NCI-H524 treated with DMSO at 0.1 percent for 48 hours (cell line): ENCODE data around the gene CLSTN1.

Source experiments
- DNase-seq: peaks from one replicate; lab custom pipeline; 2025; lab: John Stamatoyannopoulos, UW

The CLSTN1 gene

DNA sequence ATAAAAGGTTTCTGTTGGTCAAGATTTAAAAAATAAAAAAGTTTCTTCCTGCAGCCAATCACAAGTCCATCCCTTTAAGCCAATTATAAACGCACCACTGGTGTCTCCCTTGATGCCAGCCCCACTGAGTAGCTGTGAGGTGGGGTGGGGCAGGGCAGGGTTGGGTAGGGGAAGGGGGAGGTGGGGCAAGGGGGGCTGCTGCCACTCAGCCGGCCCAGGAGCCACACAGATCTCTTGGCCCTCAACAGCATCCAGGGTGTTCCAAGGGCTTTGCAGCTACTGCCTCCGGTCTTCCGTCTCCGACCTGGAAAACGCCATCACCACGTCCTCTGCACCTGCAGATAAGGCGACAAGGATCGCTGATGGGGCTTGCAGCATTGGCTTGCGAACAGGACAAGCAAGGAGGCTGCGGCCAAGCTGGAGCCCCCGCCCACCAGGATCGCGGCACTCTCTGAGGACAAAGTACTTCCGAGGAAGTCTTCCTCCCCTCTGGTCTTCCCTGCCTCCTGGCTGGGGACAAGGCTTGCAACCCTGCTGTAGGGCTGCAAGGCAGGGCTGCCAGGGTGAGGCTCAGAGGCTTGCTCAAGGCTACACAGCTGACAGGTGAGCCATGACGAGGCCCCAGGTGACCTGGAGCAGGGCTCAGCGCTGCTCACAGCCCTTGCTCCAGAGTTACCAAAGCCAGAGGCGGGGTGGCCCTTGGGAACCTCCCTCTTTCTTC is 26.8 kb upstream of the CLSTN1 start:
- DNase-seq: no peak

DNA sequence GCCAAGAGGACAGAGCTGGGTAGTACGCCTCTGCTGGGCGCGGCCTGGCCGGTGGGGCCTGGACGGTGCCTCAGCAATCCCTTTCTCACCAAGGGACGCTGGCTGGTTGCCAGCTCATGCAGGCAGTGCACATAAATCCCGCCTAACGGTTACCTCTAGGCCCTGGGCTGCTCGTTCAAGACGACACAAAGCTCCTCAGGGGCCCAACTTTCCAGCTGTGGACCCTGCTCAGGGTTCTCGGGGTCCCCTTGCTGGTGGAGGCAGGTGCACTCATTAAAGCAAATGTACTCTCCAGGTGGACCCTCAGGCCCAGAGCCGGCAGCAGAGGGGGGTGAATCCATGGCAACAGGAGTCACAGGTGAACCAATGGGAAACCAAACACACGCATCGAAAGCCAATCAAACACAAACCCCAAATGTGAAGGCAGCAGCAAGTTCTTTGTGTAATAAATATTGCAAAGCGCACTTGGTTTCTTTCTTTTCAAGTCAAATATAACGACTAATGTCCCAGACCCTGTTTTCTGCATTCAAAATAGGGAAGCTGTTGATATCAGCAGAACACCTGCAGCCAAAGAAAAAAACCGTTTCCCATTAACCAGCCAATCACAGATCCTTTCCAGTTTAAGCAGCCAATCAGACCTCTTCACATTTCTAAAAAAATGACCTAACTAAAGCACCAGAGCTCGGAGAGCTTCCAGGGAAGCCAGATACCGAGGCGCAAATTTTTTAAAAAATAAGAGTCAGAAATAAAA is 26.1 kb upstream of the CLSTN1 start:
- DNase-seq: no peak

DNA sequence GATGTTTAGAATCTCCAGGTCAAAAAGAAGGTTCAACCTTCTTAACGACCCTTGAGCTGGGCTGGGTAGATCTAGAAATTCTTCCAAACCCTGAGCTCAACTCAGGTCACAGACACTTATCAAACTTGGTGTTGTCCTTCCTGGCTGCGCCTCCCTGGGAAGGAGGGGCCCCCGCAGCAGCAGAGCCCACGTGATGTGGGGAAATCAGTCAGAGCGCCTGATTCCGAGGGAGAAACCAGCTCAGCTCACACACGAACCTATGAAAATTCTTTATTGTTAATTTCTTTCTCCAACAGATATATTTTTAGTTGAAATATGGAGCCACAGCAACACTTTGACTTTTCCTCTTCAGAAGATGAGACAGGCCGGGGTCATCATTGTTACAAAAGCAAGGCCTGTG is 24.3 kb upstream of the CLSTN1 start:
- no peak for DNase-seq

DNA sequence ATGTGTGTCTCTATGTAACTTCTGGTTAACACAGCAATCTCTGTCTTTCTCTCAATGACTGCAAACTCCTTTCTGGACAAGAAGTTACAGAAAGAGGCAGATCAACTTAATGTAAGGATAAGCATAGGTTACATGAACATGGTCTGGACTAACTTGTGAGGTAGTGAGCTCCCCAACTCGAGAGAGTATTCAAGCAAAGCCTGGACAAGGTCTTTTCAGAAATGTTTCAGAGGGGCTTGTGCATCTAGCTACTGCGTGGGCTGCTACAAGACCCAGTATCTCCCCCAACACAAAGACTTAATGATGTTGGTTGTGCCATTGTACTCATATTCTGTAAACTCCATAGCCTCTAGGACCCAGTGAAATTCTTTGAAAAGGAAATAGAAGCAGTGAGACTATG is 23.5 kb upstream of the CLSTN1 start:
- no peak for DNase-seq

DNA sequence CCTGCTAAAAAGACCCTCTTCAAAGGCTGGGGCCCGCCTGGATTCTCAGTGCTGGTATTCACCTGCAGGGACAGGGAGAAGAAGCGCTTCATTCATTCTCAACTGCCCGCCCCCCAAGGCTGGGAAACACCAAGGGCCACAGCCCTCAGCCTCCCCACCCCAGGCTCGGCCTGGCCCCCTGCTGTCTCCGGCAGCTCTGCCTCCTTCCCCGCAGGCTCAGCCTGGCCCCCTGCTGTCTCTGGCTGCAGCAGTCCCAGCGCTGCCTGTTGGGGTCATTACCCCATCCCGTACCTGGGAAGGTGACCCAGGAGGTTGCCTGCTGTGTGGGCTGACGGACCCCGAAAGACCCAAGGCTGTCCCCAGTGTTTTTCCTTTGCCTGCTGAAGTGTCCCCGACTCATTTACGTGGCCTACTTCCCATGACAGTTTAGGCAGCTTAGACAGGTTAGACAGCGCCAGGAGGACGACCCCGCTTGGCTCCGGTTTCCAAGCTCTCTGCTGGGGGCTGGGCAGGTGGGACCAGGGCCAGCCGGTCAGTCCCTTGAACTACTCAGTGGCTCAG is 22.9 kb upstream of the CLSTN1 start:
- DNase-seq: no peak

DNA sequence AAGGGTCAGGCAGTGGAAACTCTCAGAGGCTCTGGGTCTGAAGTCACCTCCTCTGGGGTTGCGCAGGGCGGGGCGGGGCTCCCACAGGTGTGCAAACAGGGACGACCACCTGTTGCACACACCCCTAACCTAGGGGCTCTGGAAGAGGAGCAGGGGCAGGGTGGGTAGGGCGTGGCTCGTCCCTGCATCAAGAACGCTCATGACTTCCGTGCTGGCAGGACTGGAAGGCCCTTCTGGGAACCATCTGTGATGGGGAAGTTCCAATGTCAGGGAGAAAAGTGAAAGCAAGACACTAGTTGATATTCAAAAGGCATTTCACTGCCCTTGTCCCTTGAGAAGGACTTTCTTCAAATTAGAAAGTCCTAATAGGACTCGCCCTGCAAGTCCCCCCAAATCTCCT is 22.1 kb upstream of the CLSTN1 start:
- no peak for DNase-seq

DNA sequence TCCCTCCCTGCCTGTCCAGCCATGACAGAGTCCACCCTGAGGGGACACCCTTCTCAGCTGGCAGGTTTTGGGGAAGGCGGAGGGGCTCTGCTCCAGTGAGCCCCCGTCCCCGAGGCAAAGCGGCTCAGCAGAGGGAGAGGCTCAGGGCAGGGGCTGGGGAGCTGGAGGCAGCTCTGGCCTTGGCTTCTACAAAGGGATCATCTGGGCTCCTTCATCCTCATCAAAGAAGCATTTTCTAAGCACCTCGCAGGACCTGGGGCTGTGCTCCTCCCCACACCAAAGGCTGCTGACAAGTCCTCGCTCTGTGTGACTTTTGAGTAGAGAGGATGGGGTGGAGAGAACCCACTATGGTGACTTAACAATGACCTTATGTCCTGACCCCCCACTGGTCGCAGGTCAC is 21.0 kb upstream of the CLSTN1 start:
- no peak for DNase-seq

DNA sequence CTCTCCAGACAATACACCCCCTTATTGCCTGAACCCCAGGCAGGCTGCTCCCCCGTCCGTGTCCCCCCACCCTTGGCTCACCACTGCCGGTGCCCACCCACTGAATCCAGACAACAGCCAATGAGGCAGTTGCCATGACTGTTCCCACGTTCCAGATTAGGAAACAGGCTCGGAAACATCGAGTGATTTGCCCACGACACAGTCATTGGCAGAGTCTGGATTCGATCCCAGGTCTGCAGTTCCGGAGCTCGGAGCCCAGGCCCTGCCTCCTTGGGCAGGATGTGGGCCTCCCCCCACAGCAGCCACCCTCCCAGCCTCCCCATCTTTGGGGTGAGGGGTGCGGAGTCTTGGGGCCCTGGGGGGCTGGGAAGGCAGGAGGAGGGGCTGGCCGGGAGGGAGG is 20.3 kb upstream of the CLSTN1 start:
- DNase-seq: no peak

DNA sequence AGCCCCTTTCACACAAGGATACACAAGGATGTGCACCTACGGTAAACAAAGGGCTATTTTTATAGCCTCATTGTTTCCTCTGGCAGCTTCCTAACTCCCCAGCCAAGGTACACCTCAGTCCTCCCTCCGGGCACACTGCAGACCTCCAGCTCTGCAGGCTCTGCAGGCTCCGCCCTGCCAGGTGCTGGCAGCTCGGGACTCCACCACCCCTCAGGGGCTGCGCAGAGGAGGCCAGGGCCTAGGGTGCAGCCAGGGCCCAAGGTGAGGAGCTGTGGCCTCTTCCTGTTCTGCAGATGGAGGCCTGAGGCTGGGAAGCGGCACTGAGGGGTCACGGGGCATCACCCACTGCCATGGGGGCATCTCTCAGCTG is 19.8 kb upstream of the CLSTN1 start:
- no peak for DNase-seq

DNA sequence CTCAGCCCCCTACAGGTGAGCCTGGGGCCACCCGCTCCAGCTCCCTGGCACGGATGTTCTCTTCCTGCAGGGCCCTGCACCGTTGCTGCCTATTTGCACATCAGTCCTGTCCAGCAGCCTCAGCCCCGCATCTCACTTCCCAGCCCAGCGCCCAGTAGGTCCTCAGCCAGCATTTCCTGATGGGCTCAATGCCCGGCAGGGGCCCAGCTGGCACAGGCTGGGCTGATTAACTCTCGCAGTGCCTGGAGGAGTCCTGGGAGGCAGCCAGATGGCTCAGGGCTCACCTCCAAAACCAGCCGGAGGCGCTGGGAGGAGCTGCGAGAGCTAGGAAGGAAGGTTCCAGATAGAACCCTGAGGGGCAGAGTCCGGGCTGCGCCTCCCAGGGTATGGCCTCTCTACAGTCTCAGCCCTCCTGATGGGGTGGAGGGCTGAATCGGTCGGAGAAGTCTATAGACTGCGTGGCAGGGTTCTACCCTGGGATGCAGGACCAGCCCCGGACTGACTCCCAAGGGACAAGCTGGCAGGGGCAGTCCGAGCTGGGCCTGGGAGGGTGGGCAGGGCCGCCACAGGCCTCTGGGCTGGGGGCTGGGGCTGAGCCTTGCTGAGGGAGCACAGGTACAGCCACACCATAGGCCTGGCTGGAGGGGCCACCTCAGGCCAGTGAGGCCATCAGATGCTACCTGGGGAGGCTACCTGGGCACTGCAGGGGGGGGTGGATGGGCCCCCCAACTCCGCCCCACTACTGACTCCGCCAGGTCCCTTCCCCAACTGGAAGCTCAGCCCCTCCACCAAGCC is 19.2 kb upstream of the CLSTN1 start:
- no peak for DNase-seq

DNA sequence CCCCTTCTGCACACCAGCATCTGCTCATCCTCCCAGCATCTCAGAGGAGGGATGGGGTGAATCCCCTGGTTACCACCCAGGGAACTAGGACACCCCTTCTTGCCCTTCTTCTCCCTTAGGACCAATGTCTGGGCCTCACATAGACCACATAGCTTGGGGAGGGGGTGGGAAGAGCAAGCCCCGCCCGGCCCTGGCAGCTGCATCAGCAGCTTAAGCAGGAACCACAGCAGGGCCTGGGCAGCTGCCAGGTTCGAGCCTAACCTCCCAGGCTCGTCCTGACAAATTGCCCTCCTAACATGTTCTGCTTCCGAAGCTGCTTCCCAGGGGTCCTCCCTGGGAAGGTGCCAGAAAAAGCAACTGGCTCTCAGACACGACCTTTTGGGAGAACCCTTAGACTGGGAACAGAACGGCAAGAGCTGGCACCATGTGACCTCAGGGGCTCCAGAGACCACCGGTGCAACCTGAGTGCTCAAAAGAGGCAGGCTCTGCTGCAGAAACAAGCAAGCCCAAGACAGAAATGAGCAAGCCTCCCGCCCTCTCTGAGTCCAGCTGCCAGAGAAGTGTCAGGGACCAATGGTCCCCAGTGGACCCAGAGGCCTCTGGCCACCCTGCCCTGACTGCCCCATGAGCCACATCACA is 18.4 kb upstream of the CLSTN1 start:
- DNase-seq: no peak

DNA sequence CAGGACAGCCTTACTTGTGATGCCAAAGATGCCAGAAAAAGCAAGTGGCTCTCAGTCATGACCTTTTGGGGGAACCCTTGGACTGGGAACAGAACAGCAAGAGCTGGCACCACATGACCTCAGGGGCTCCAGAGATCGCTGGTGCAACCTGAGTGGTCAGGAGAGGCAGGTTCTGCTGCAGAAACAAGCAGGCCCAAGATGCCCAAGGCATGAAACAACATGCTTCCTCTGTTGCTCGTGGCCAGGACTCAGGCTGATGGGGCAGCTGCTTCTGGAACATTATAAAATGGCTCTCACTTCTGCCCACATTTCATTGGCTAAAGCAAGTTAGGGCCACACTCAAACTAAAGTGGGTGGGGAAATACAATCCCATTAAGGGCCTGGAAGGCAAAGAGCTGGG is 17.7 kb upstream of the CLSTN1 start:
- DNase-seq: no peak

DNA sequence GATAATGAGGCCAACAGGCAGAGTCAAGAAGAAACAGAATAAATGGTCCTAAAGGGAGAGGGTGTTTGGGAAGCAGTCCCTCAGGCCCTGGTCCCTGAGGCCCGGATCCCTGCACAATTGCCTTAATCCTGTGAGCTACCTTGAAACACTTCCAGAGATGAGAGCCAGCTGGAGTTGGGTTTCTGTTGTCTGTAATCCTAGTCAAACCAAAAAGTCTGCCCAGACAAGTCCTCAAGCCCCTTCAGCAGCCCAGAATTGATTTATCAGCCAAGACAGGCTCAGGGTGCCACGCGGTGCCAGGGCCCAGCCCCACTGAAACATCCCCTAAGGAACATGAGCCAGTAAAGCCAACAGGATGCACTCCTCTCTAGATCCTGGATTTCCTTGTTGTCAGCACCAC is 16.4 kb upstream of the CLSTN1 start:
- DNase-seq: peak; percentile 93

DNA sequence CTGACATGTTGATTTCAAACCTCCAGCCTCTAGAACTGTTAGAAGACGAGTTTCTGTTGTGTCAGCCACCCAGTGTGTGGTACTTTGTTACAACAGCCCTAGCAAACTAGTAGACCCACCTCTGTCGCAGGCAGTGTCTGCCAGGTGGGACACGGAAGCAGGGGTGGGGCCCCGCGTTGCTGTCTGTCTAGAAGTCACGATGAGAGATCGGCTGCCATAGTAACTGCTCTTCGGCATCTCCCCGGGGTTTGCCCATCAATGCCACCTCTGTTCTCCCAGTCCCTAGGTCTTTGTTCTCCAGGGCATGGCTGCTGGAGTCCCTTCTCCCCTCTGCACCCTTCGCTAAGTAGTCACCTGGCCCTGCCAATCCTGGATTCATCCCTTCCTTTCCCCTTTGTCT is 15.2 kb upstream of the CLSTN1 start:
- no peak for DNase-seq

DNA sequence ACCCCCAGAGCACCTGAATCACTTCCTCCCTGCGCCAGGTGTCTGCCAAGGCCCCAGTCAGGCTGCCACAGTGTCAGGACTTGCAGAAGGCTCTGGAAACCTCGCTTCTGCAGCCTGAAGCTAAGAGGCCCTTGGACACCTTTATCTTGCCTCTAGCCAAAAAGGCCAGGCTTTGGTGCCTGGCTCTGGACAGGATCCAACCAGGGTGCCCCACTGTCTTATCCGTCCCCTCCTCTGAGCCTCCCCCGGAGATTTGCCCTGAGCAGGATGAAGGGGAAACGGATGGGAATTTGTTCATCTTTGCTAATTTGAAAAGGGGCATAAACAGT is 12.8 kb upstream of the CLSTN1 start:
- no peak for DNase-seq

DNA sequence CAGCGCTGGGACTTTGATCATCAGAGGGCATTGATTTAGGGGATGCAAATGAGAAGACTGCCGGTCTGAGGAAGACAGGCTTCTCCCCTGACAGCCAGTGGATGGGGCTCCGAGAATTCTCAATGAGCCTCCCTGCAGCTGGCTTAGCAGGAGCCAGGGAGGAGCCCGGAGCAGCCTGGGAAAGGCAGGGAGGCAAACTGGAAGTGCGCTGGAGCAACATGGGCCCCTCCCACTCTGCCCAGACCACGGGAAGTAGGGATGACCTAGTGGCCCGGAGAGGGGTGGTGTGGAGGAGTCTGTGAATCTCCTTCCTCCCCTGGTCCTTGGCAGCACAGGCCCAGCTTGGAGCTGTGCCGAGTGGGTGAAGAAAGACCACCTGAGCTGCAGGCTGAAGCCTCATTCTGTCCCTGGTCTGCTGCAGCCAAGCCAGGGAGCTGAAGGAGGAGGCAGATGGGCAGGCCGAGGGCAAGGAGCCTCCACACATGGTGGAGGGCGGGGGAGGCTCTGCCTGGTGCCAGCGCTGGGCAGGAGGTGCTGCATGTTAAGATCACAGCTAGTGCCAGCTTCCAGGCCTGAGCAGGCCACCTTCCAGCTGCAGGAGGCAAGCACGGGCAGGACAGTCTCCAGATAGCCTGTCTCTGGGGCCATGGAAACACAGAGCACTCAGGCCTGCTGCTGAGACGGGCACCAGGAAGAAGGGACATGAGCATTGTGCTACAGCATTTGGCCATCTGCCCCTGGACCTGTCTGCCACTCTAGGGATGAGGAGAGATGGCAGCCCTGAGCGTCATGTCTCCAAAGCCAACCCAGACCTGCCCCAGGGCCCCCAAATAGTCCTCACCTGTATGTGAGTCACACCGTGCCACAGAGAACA is 12.2 kb upstream of the CLSTN1 start:
- no peak for DNase-seq

DNA sequence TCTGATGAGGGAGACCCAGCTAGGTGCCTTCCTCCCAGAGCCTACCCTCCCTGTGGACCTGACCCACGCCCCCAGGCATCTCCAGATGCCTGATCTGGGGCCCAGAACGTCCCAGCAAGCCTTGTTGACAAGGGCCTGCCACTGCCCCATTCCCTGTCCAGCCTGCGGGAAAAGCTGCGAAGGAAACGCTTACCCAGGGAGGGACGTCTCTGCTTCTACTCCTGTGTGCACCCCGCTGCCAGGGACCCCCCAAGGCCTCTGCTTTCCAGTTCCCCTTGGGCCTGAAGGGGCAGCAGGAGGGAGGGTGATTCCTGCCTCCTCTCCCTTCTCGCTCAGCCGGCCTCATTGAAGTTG is 11.6 kb upstream of the CLSTN1 start:
- no peak for DNase-seq

DNA sequence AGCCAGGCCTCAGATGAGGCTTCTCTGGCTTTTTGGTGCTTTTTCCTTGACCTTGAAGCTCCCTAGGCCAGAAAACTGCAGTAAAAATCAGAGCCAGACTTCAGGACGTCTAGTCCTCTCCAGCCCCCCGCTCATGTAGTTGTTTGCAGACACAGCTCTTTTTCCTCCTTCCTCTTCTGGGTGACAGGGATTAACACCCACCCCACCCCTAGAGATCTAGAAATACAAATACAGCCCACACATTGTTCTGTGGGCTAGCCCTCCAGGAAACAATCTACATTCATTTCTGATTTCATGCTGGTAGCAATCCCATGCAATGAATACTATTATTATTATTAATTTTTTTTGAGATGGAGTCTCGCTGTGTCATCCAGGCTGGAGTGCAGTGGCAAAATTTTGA is 9.9 kb upstream of the CLSTN1 start:
- no peak for DNase-seq

DNA sequence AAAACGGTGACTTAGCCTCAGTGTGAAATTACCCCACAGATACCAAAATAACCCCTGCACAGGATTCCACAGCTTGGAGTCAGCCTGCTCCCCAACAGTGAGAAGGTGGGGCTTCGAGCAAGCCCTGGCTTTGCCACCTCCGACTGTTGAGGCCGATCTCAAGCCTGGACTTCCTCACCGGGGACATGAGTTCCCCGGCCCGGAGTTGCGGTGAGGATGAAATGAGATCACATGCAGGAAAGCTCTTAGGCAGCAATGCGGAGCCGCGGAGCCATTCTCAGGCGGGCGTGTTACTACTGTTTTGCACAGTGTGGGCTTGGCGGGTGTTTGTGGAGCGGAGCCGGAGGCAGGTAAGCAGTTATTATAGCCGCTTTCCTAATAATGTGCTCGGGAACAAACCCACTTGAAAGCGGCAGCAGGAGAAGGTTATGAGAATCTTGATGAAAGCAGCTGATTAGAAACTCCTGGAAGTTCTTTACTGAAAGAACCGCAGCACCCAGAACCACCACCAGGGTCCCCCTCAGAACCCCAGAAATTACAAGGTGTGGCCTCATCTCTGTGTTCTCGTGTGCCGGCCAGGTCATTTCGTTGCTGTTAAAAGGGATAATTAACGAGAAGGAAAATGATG is 3.9 kb upstream of the CLSTN1 start:
- no peak for DNase-seq

DNA sequence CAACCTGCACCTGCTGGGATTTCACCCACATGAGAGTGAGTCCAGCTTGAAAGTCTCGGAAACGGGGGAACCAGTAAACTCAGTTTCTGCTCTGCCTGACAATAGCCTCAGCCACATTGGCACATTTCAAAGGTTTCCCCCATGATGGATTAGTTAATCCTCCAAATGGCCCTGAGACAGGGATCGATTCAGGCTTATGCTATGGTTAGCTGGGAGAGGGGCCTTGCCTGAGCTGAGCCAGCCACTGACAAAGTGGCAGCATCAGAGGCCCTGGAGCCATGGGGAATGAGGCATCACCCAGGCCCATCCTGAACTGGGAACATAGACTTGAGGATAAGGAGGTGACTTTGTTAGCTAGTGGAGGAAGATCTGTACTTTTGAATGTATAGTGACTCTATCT is 2.9 kb upstream of the CLSTN1 start:
- DNase-seq: no peak

DNA sequence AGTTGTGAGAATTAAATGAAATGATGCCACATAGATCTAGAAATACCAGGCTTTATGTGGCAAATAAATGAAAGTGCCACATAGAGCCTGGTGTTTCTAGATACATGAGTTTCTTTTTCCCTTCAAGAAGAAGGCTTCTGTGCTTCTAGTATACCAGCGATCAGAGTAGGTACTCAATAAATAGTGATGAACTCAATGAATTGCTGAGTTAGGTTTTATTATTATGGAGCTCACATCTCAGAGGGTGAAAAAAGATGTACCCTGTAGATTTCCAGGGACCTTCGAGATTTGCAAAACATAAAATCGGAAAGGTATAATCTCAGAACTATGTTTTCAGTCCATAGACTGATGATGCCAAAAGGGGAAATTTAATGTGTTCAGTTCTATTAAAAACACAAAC is 2.3 kb upstream of the CLSTN1 start:
- no peak for DNase-seq
